GM12891 (cell line): ENCODE measurements around the gene CTSH.
A peak's percentile ranks its signal among the peaks of the same experiment; 100 is the strongest.

ENCODE experiments used
- PAX5 ChIP-seq: IDR thresholded peaks from 2 replicates; pipeline ENCODE4 v1.6.1; 2011; ENCODE audit warnings: low read length, moderate library complexity, mild to moderate bottlenecking; ENCODE audit not compliant: insufficient read depth, severe bottlenecking
- POLR2A ChIP-seq: IDR thresholded peaks from 2 replicates; pipeline ENCODE4 v1.6.1; 2011; ENCODE audit warnings: low read depth, low read length, control low read depth
- POLR2AphosphoS5 ChIP-seq: IDR thresholded peaks from 2 replicates; pipeline ENCODE4 v1.6.1; 2011; ENCODE audit warnings: low read depth, low read length, control low read depth
- POU2F2 ChIP-seq: IDR thresholded peaks from 2 replicates; pipeline ENCODE4 v1.6.1; 2011; ENCODE audit warnings: low read depth, mild to moderate bottlenecking, control low read depth, low read length, moderate library complexity
- SPI1 ChIP-seq: IDR thresholded peaks from 2 replicates; pipeline ENCODE4 v1.6.1; 2011; ENCODE audit warnings: low read depth, low read length, control low read depth
- TAF1 ChIP-seq: IDR thresholded peaks from 2 replicates; pipeline ENCODE4 v1.6.1; 2011; ENCODE audit warnings: low read depth, low read length, control low read depth

DNA sequence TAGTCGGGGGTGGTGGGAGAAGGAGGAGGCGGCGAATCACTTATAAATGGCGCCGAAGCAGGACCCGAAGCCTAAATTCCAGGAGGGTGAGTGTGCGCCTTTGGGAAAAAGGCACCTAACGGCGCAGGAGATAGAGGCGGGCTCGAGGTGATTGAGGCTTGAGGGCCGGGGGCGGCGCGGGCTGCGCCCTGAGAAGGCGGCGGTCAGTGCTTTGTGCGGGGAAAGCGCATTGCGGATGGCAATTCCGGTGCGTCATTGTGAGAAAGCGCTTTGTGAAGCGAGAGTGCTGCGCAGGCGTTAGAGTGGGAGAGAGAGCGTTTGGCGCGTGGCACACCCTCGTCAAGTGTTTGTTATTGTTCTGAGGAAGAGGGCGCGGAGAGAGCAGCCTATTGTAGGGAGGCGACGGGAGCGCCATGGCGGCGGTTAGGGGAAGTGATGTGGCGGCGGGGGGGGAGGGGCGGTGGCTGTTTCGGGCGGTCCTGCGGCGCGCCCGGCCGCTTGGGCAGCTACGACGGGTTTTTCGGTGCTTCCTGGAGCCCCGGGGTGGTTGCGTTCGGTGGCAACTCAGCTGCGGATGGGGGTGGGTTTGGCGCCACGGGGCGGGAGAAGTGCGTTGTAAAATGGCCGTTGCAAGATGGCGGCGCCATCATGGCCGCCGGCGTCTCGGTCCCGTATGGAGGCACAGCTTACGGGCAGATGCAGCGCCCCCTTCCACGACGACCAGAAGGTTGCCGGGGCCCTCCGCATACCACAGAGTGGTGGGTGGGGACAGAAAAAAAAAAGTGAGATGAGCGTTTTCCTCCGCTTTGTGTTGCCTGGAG lies 71.7 kb downstream of the CTSH start:
- TF ChIP-seq POLR2A (peak; percentile 67), POLR2AphosphoS5 (peak; percentile 36), TAF1 (peak; percentile 79), POU2F2 (0 out of 2 replicates have a peak, but pooled peaks have one; percentile 68), SPI1 (peak; percentile 17; the same call in 1 of the 2 replicates), PAX5 (no peak)
